ENCODE measurements around the gene MICAL1. TPM values are rescaled to one million over a fixed set of nuclear protein-coding genes. Genes with fewer than 3 reads are reported as not detected.

MICAL1 gene, protein sequence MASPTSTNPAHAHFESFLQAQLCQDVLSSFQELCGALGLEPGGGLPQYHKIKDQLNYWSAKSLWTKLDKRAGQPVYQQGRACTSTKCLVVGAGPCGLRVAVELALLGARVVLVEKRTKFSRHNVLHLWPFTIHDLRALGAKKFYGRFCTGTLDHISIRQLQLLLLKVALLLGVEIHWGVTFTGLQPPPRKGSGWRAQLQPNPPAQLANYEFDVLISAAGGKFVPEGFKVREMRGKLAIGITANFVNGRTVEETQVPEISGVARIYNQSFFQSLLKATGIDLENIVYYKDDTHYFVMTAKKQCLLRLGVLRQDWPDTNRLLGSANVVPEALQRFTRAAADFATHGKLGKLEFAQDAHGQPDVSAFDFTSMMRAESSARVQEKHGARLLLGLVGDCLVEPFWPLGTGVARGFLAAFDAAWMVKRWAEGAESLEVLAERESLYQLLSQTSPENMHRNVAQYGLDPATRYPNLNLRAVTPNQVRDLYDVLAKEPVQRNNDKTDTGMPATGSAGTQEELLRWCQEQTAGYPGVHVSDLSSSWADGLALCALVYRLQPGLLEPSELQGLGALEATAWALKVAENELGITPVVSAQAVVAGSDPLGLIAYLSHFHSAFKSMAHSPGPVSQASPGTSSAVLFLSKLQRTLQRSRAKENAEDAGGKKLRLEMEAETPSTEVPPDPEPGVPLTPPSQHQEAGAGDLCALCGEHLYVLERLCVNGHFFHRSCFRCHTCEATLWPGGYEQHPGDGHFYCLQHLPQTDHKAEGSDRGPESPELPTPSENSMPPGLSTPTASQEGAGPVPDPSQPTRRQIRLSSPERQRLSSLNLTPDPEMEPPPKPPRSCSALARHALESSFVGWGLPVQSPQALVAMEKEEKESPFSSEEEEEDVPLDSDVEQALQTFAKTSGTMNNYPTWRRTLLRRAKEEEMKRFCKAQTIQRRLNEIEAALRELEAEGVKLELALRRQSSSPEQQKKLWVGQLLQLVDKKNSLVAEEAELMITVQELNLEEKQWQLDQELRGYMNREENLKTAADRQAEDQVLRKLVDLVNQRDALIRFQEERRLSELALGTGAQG
- 10 to 100 TPM; 29.9 to 30.7 TPM for total RNA-seq

GRCh38 chr6:109455437-109456110 lies at the start of gene MICAL1:
Gene MICAL1 (minus strand): TSS chr6:109455772. CDS start chr6:109454196, 1,576 bp downstream.
- ChIA-PET CTCF (interaction anchor here (0.5 to 4.0 kb wide), 6 partner anchors 14 to 603 kb away, joined by 3 to 23 read pairs (median 4); partner anchors contain the start of genes AK9, FIG4, PPIL6 and SMPD2), POLR2A (interaction anchor here (0.9 to 4.5 kb wide), 5 partner anchors 11 to 82 kb away, joined by 3 to 21 read pairs (median 5); partner anchors contain the start of genes CD164, PPIL6, SMPD2 and ZBTB24)

GRCh38 chr6:109503327-109504224 lies 48.0 kb upstream of the MICAL1 start:
- POLR2A ChIA-PET: no interaction called here
- CTCF ChIA-PET: interaction anchor here (0.6 kb wide), 1 partner anchor 17 kb away, joined by 4 read pairs; no protein-coding TSS in a partner anchor

DNA sequence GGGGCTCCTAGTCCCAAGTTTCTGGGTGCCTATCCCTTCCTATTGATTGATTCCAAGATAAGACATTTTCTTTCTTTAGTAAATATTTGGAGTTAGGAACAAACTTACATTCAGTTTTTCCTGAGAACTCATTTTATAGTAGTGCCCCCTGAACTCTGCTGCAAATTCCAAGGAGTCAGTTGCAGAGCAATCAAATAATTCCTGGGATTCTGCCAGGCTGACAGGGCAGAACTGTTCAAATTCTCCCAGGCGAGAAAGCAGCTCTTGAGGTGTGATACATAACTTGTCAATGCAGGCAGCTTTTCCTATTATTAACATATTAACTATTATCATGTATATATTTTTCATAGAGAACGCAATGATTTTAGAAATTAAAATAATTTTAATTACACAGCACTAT lies 43.4 kb upstream of the MICAL1 start:
- CTCF ChIA-PET: no interaction called here
- POLR2A ChIA-PET: no interaction called here

DNA sequence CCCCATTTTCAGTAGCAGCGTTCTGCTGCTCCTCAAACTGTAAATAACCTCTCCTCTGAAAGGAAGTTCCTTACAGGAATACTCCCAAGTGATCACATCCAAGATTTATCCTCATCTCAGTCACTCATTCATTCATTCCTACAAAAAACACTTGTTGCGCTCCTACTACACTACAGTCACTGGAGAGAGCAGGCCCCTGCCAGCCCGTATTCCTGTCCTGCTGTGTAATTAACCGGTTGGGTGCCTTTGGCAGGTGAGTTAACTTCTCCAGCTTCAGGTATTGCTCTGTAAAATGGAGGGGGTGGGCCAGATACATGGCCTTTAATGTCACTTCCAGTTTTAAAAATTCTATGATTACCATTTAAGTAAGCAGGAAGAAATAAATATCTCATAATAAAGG lies 42.5 kb upstream of the MICAL1 start:
- POLR2A ChIA-PET: no interaction called here
- CTCF ChIA-PET: no interaction called here

GRCh38 chr6:109496036-109496772 lies 40.6 kb upstream of the MICAL1 start:
- ChIA-PET POLR2A (no interaction called here), CTCF (no interaction called here)

GRCh38 chr6:109493865-109494264 lies 38.3 kb upstream of the MICAL1 start:
- ChIA-PET CTCF (no interaction called here), POLR2A (no interaction called here)

GRCh38 chr6:109491207-109491938 lies 35.8 kb upstream of the MICAL1 start:
- CTCF ChIA-PET: interaction anchor here (0.7 to 0.9 kb wide), 2 partner anchors 547 to 563 kb away, joined by 3 to 5 read pairs; no protein-coding TSS in a partner anchor

DNA sequence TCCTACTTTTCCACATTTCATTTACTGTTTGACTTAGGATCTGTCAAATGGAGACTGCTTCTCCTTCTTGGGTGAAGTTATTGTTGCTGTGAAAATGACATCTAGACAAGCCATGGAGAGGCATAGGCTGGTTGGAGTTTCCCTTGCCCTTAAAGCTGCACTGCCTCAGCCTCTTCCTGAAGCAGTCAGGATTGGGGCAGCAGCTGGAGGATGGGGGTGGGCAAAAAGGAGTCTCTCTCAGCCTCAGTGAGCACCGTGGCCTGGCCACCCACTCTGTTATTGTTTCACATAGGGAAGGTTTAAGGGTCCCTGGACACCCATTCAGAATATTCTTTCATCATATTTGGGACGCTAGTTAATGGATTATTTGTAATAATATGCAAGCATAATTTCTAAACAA lies 35.1 kb upstream of the MICAL1 start:
- ChIA-PET CTCF (interaction anchor here (0.7 kb wide), 1 partner anchor 564 kb away, joined by 5 read pairs; no protein-coding TSS in a partner anchor), POLR2A (interaction anchor here (0.6 to 1.0 kb wide), 2 partner anchors 37 to 49 kb away, joined by 3 to 4 read pairs; no protein-coding TSS in a partner anchor)

More at GRCh38 chr6:109491207-109491938, 35.8 kb upstream of the MICAL1 start:
- POLR2A ChIA-PET: interaction anchor here (0.6 to 1.1 kb wide), 4 partner anchors 9 to 50 kb away, joined by 3 to 4 read pairs (median 4); no protein-coding TSS in a partner anchor

DNA sequence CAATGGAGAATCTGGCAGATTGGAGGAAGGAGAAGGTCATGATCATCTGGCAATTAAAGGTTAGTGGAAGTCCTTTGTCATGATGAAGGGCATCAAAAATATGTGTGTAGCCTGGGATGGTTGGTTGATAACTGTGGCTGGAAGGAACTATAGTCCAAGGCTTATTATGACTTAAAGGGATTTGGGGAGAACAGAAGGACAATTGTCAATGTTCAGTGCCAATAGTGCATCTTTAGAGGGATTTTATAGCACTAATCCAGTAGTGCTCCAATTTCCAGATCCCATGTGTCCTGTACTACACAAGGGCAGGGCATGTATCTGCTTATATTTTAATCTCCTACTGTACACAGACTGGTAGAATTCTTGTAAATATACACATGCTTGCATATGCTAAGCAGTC lies 32.4 kb upstream of the MICAL1 start:
- CTCF ChIA-PET: interaction anchor here (0.6 to 0.7 kb wide), 3 partner anchors 435 to 1959 kb away, joined by 3 to 4 read pairs (median 3); no protein-coding TSS in a partner anchor
- POLR2A ChIA-PET: no interaction called here

- ChIA-PET CTCF (interaction anchor here (0.7 to 1.5 kb wide), 4 partner anchors 18 to 45 kb away, joined by 3 to 6 read pairs (median 4); partner anchors contain the start of genes PPIL6 and SMPD2), POLR2A (no interaction called here)
Observed at GRCh38 chr6:109486068-109486467, 30.5 kb upstream of the MICAL1 start.

- ChIA-PET CTCF (interaction anchor here (1.1 to 1.5 kb wide), 2 partner anchors 29 to 44 kb away, joined by 3 to 4 read pairs; partner anchors contain the start of genes PPIL6 and SMPD2), POLR2A (interaction anchor here (0.6 kb wide), 1 partner anchor 70 kb away, joined by 3 read pairs; no protein-coding TSS in a partner anchor)
Observed at GRCh38 chr6:109485266-109485935, 29.8 kb upstream of the MICAL1 start.

DNA sequence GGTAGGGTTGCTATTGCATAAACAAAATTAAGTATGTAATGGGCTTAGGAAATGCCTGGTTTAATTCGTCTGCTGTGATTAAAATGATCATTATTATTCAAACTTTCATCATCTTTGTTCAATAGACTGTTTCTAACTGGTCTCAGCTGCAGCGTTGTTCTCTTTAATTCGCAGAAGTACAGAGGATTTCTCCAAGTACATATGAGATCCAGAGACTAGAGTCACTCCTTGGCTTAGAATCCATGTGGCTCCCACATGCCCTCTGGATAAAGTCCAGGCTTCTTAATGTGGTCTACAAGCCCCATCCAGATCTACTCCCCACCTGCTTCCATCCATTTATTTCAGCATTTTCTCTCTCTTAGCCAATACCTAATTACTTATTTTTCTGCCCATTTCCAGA lies 28.6 kb upstream of the MICAL1 start:
- ChIA-PET CTCF (no interaction called here), POLR2A (no interaction called here)

DNA sequence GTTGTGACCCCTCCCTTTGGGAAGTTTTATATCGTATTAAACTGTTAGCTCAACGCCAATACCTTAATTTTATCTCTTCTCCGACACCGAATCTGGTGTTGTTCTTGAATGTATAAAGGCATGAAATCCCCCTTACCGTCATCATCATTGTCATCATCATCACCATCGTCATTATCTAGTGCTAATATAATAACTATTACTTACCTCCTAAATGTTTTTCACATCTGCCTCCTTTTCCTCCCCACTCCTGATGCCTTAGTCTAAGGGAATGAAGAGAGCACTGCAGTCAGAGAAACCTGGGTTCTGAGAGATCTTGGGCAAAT lies 28.1 kb upstream of the MICAL1 start:
- POLR2A ChIA-PET: no interaction called here

DNA sequence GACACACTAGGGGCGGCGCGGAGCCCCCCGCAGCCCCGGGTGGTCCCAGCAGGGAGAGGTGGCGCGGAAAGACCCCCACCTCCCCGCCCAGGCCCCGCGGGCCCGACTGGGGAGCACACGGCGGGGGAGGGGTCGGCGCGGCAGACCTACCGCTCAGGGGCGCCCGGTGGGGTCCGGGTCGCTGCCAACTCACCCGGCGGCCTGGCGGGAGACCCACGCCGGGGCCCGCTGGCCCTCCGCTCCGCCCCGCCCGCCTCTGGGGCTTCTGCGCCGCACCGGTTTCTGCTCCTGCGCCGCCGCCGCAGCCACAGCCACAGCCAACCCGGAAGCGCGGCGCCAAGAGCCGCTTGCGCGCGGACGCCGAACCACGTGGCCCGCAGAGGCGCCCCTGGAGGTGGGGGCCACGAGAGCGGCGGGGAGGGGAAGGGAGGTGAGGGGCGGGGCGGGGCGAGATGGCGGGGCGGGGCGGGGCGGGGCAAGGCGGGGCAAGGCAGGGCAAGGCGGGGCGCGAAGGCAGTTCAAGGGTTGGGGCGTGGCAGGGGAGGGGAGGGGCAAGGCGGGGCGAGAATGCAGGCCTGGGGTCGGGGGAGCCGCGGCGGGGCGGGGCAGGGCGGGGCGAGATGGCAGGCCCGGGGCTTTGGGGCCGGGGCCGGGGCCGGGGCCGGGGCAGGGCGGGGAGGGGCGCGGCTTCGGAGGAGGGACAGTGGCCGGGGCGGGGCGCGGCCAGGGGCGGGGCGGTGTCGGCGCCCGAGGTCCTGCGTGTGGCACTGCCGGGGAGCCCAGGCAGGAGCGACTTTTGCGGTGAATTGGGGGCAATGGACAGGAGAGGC lies 27.5 kb upstream of the MICAL1 start, which contains the start of gene ZBTB24:
ZBTB24 (minus strand) TSS at position 315 of the 830 bp plus-strand sequence. CDS start 1,193 bp downstream, outside the sequence.
- CTCF ChIA-PET: interaction anchor here (0.6 to 3.4 kb wide), 4 partner anchors 19 to 1350 kb away, joined by 3 to 23 read pairs (median 4); partner anchors contain the start of gene MICAL1
- POLR2A ChIA-PET: interaction anchor here (0.7 to 2.8 kb wide), 5 partner anchors 9 to 389 kb away, joined by 3 to 21 read pairs (median 6); partner anchors contain the start of genes MICAL1, PPIL6, SESN1 and SMPD2

More for the DNA sequence above, 28.1 kb upstream of the MICAL1 start:
- CTCF ChIA-PET: no interaction called here
